Ovary (tissue), 9 donors: Measurements from ENCODE around the gene CALHM3. TPM values are rescaled to one million over a fixed set of nuclear protein-coding genes. Genes with fewer than 3 reads are reported as not detected.

Source experiments
- DNase-seq, 5 donors: peaks; one replicate each; pipeline ENCODE4 v3.0.0-alpha.2; 2019 to 2020
- H3K27ac ChIP-seq, 2 donors: fragments of 200-600 bp; one replicate each; pipeline versions ENCODE4 v1.5.1 to v1.8.0; 2019 to 2022
- H3K27me3 ChIP-seq: fragments of 200-600 bp; one replicate; pipeline ENCODE4 v1.8.0; 2022
- H3K36me3 ChIP-seq: fragments of 200-600 bp; sonication (generic); one replicate; pipeline ENCODE4 v1.5.1; 2019
- H3K4me1 ChIP-seq: one replicate; pipeline ENCODE4 v1.8.1; 2013; ENCODE audit warnings: mild to moderate bottlenecking, moderate library complexity; ENCODE audit not compliant: insufficient read depth
- H3K4me3 ChIP-seq: fragments of 200-600 bp; sonication (generic); one replicate; pipeline ENCODE4 v1.5.1; 2017
- H3K9me3 ChIP-seq, 2 donors: fragments of 200-600 bp in 1 of 2; sonication (generic) in 1 of 2; one replicate each; pipeline versions ENCODE4 v1.5.1 to v1.8.1; 2013 to 2019; ENCODE audit warnings: mild to moderate bottlenecking in 1 of 2, moderate library complexity in 1 of 2
- CTCF ChIP-seq, 3 donors: fragments of 450-650 bp in 2 of 3; fragments of 200-600 bp in 1 of 3; IDR thresholded peaks; one replicate each; pipeline versions ENCODE4 v1.5.1 to v1.8.0; 2016 to 2022; ENCODE audit warnings: antibody characterized with exemption in 3 of 3, mild to moderate bottlenecking in 1 of 3
- EP300 ChIP-seq: sonication (generic); formaldehyde crosslinking; IDR thresholded peaks from one replicate; pipeline ENCODE4 v1.6.1; 2017; ENCODE audit warnings: antibody characterized with exemption
- POLR2A ChIP-seq: fragments of 450-650 bp; IDR thresholded peaks from one replicate; pipeline ENCODE4 v1.6.1; 2017; ENCODE audit warnings: antibody characterized with exemption, mild to moderate bottlenecking, moderate library complexity
- WGBS, 3 donors: extraction: QIAGEN DNeasy Blood & Tissue Kit in 1 of 3; methylation state at CpG; one replicate each; pipeline versions ENCODE4 v1.1.5 to v1.1.7; 2013 to 2017; 5-methylcytosine and 5-hydroxymethylcytosine counted together
- intact Hi-C, 4 donors: fragments of 100-400 bp; cut with DNase I; formaldehyde crosslinking; loops; one replicate each; pipeline versions ENCODE4 v1.11.0 to v1.15.1; 2022 to 2023
- polyA plus RNA-seq, 2 donors: library from polyadenylated mRNA; stranded (reverse); fragments of 200-250 nt in 1 of 2; fragments of 350-450 nt in 1 of 2; fragmentation: Illumina TruSeq in 1 of 2; extraction: RNeasy Lipid Tissue Mini Kit (QIAGEN cat#74804) in 1 of 2; gene quantifications; one replicate each; pipeline ENCODE4 v1.2.3, GENCODE V29; 2013 to 2014
- total RNA-seq, 7 donors: library from RNA; depleted of rRNA in 2 of 7; stranded (reverse); fragments of >200 nt in 2 of 7; fragmentation: NEBNext Ultra II Directional in 3 of 7; extraction: Animal tissue kit (Norgen Biotek cat#: 25700) in 3 of 7; gene quantifications; one replicate each; pipeline versions ENCODE4 v1.1.0 to v1.2.4, GENCODE V29; 2016 to 2023
- donor health status: DM: no; HTN: no; CAD: no; lungs with moderate emphysema.
- donor health status: DM: no; HTN: no; CAD: no.
- donor health status: Bipolar disorder and iron deficiency.
- donor health status: DM: yes; HTN: yes; CAD: no.
- donor health status: DM: no; HTN: no; CAD: no.
- donor health status: DM: yes; HTN: yes; CAD: no.

Gene CALHM3
- total and polyA plus RNA-seq, 9 donors: not detected

GRCh38 chr10:103457896-103458583, 21.0 kb downstream of the CALHM3 start:
- Histone ChIP-seq H3K4me1 (peaks cover under 1% of the 10 kb centered on the region), H3K27ac (no peak overlapping the region), H3K4me3 (no peak overlapping the region), H3K36me3 (no peaks in the 10 kb centered on the region), H3K9me3 (no peaks in the 10 kb centered on the region), H3K27me3 (no peaks in the 10 kb centered on the region)
- WGBS, 3 donors: 93 to 96% (median 94%) methylated on average over 33 to 39 of the region's 39 CpGs
- DNase-seq: no peak
- intact Hi-C loops: no loop called here
- TF ChIP-seq CTCF (IDR thresholded peaks at IDR 0.05) (no peak), EP300 (no peak), POLR2A (no peak)

- H3K36me3 ChIP-seq: no peaks in the 10 kb centered on the region
- no peak overlapping the region for H3K27ac ChIP-seq
- DNase-seq: no peak
- intact Hi-C loops: no loop called here
- TF ChIP-seq CTCF (IDR thresholded peaks at IDR 0.05) (no peak), POLR2A (no peak), EP300 (no peak)
- no peak overlapping the region for H3K4me3 ChIP-seq
- WGBS, 3 donors: 64 to 70% (median 65%) methylated on average over 8 of the region's 8 CpGs
- peaks cover 7% of the 10 kb centered on the region for H3K4me1 ChIP-seq
- H3K9me3 ChIP-seq: no peaks in the 10 kb centered on the region
- no peaks in the 10 kb centered on the region for H3K27me3 ChIP-seq
These were observed 21.8 kb downstream of the CALHM3 start for GRCh38 chr10:103457176-103457712.

DNA sequence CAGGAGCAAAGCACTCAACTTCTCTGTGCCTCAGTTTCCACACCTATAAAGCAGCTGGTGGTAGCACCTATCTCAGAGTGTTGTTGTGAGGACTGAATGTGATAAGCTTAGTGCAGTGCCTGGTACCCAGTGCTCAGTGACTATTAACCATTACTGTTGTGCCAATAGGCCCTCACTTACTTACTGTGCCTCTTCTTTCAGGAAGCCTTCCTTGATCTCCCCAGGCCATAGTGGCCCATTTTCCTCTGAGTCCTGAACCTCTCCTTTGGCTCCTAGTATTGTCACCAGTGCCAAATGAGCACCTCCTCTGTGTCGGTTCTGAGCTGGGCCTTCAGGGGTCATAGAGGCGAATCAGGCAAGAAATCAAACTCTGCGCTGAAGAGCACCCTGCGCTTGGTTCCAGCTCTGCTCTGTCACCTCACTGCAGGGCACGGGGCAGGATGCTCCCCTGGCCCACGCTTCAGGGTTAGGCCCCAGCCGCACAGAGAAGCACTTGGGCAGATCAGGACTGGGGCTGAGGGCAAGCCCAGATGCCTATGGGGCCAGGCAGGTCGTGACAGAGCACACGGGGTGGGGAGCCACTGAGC, 22.9 kb downstream of the CALHM3 start:
- H3K27me3 ChIP-seq: no peaks in the 10 kb centered on the region
- H3K4me3 ChIP-seq: no peak overlapping the region

GRCh38 chr10:103455235-103455634, 23.8 kb downstream of the CALHM3 start:
- peaks cover 10% of the 10 kb centered on the region for H3K4me1 ChIP-seq
- H3K36me3 ChIP-seq: no peaks in the 10 kb centered on the region
- DNase-seq: no peak
- H3K27me3 ChIP-seq: no peaks in the 10 kb centered on the region
- no peak for TF ChIP-seq POLR2A
- H3K27ac ChIP-seq: no peak overlapping the region
- WGBS, 3 donors: 85 to 90% (median 85%) methylated on average over 22 to 25 of the region's 25 CpGs
- H3K4me3 ChIP-seq: no peak overlapping the region
- intact Hi-C loops: no loop called here
- H3K9me3 ChIP-seq: no peaks in the 10 kb centered on the region

More for the DNA sequence above, 22.9 kb downstream of the CALHM3 start:
- DNase-seq: no peak
- Histone ChIP-seq H3K36me3 (no peaks in the 10 kb centered on the region), H3K4me1 (peaks cover 7% of the 10 kb centered on the region), H3K27ac (no peak overlapping the region), H3K9me3 (no peaks in the 10 kb centered on the region)
- intact Hi-C loops: no loop called here
- TF ChIP-seq POLR2A (no peak), CTCF (IDR thresholded peaks at IDR 0.05) (no peak)
- 83 to 94% (median 91%) methylated on average over 9 of the region's 9 CpGs for WGBS, 3 donors

GRCh38 chr10:103454026-103454425, 25.0 kb downstream of the CALHM3 start:
- H3K27ac ChIP-seq: no peak overlapping the region
- WGBS, 3 donors: 91 to 95% (median 94%) methylated on average over 4 of the region's 4 CpGs
- intact Hi-C loops: no loop called here

More at GRCh38 chr10:103454026-103454425, 25.0 kb downstream of the CALHM3 start:
- DNase-seq: no peak
- peaks cover 22% of the 10 kb centered on the region for H3K4me1 ChIP-seq
- no peaks in the 10 kb centered on the region for H3K27me3 ChIP-seq
- H3K9me3 ChIP-seq: no peaks in the 10 kb centered on the region
- TF ChIP-seq CTCF (IDR thresholded peaks at IDR 0.05) (no peak), POLR2A (no peak)
- H3K36me3 ChIP-seq: no peaks in the 10 kb centered on the region
- H3K4me3 ChIP-seq: no peak overlapping the region
